HG02970 (cell line): Measurements from ENCODE around the gene ACOT2.

Experiments used
- ATAC-seq: cut with Tn5 transposase; IDR thresholded peaks from one replicate; pipeline ENCODE4 v1.9.1; 2021; ENCODE audit warnings: mild to moderate bottlenecking, moderate library complexity, moderate number of reproducible peaks; ENCODE audit not compliant: unreplicated experiment, low FRiP score

The ACOT2 gene

DNA sequence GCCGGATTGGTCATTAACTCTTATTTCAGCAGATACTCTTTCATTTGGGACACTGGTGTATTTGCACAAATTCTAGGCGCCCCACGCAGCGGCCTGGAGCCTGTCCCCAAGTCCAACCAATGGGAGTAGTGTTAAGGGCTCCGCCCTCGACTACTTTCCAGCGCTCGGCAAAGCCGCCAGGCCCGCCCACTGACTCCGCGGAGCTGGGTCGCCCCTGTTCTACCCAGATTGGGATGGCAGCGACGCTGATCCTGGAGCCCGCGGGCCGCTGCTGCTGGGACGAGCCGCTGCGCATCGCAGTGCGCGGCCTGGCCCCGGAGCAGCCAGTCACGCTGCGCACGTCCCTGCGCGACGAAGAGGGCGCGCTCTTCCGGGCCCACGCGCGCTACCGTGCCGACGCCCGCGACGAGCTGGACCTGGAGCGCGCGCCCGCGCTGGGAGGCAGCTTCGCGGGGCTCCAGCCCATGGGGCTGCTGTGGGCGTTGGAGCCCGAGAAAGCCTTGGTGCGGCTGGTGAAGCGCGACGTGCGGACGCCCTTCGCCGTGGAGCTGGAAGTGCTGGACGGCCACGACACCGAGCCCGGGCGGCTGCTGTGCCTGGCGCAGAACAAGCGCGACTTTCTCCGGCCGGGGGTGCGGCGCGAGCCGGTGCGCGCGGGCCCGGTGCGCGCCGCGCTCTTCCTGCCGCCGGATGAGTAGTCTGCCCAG lies 43.5 kb downstream of the ACOT2 start, which contains the start of gene ACOT6:
Gene ACOT6 (plus strand): TSS at position 179 of the 707 bp plus-strand sequence. CDS start 55 bp downstream, at position 234.
- no peak for ATAC-seq

DNA sequence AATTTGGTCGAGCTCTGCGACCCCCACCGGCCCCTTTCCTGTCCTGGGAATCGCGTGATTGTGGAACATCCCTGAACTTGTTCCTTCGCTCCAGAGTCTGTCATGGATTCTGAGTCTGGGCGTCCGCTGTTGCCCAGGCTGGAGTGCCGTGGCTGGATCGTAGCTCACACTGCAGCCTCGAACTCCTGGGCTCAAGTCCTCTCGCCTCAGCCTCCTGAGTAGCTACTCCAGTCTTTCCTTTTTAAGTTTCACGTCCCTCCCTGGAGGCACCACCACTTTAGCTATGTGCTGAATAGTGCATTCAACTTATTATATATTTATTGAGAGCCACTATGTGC lies 44.0 kb downstream of the ACOT2 start:
- ATAC-seq = no peak

DNA sequence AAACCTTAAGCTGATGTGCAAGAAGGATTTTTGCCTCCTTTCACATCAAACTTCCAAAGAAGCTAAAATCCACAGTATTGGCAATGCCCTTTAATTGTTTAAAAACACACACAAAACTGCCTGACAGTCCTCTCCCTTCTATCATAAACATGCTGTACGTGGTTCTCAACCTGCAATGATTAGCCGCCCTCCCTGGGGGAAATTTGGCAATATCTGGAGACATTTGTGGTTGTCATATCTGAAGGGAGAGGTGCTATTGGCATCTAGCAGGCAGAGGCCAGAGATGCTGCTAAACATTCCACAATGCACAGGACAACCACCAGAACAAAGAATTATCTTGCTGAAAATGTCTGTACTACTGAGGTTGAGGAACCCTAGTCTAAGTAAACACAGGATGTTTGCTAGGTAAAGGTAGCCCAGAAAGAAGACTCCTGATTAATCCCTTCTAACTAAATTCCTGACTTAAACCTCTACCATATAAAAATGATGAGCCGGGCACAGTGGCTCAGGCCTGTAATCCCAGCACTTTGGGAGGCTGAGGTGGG lies 44.5 kb downstream of the ACOT2 start:
- no peak for ATAC-seq

- no peak for ATAC-seq
These were observed 47.8 kb downstream of the ACOT2 start for GRCh38 chr14:73616831-73617230.

GRCh38 chr14:73619524-73619923 lies 50.5 kb downstream of the ACOT2 start:
- no peak for ATAC-seq

GRCh38 chr14:73620268-73620667 lies 51.3 kb downstream of the ACOT2 start:
- no peak for ATAC-seq

GRCh38 chr14:73623504-73624054 lies 54.6 kb downstream of the ACOT2 start:
- ATAC-seq = no peak
